IPS-20b (cell line): ENCODE measurements around the gene DRC1.

ENCODE experiments used
- H3K27ac ChIP-seq: one replicate; pipeline ENCODE4 v1.5.1; 2013; ENCODE audit warnings: low read length
- H3K27me3 ChIP-seq: 2 replicates; pipeline ENCODE4 v1.6.1; 2013; ENCODE audit warnings: mild to moderate bottlenecking, low read length, inconsistent platforms; ENCODE audit not compliant: insufficient read depth
- H3K36me3 ChIP-seq: 2 replicates; pipeline ENCODE4 v1.6.1; 2013; ENCODE audit warnings: low read depth, mild to moderate bottlenecking, inconsistent platforms, low read length, moderate library complexity; ENCODE audit not compliant: insufficient read depth
- H3K4me1 ChIP-seq: 2 replicates; pipeline ENCODE4 v1.6.1; 2013; ENCODE audit warnings: mild to moderate bottlenecking, control low read depth, inconsistent platforms, low read length, moderate library complexity; ENCODE audit not compliant: insufficient read depth
- H3K4me3 ChIP-seq: 2 replicates; pipeline ENCODE4 v1.5.1; 2013; ENCODE audit warnings: mild to moderate bottlenecking, low read length, inconsistent platforms
- H3K9ac ChIP-seq: 2 replicates; pipeline ENCODE4 v1.6.1; 2013; ENCODE audit warnings: low read depth, mild to moderate bottlenecking, inconsistent platforms, low read length, moderate library complexity
- H3K9me3 ChIP-seq: 2 replicates; pipeline ENCODE4 v1.6.1; 2013; ENCODE audit warnings: mild to moderate bottlenecking, low read depth, low read length, inconsistent platforms; ENCODE audit not compliant: insufficient read depth

The DRC1 gene

DNA sequence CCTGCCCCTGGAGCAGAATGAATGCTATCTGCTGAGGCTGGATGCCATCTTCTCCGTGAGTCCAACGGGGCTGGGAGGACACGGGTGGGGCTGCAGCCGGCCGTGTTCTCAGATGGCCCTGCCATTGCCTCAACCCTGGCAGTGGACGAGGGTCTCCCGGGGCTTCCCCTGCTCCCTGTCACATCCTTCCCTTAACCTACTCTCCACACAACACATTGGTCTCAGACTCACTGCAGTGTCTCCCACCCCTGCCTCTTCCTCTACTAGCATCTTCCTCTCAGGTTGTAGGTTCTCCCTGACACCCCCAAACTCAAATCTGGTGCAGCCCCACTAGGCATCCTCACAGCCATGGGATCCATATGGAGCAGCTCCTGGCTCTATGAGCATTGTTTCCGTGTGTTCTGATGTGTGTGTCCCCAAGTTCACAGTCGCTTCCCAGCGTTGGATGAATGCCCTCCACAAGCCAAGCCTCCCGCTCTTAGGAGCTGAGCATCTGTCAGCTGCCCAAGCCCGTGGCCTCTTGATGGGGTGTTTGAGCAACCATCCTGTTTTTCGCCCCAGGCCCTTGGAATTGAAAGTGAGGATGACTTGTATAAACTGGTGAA lies 48.4 kb downstream of the DRC1 start:
- Histone ChIP-seq H3K27me3 (no peaks in the 10 kb centered on the region), H3K9ac (no peak overlapping the region), H3K9me3 (no peaks in the 10 kb centered on the region), H3K36me3 (no peaks in the 10 kb centered on the region), H3K4me1 (no peaks in the 10 kb centered on the region), H3K27ac (no peak overlapping the region), H3K4me3 (no peak overlapping the region)

DNA sequence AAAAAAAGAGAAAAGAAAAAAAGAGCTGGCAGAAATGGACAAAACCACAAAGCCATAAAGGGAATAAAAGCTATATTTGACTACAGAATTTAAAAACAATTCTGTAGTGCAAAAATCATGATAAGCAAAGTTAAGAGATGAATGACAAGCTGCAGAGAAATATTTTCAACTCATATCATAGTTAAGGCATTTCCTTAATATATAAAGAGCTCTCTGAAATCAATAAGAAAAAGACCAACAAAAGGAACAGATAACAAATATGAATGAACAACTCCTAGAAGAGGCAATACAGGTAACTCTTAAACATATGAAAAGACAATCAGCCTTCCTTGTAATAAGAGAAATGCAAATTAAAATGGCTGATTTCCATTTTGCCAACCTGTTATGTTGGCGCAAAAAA lies 50.0 kb downstream of the DRC1 start:
- no peak overlapping the region for H3K27ac ChIP-seq
- no peaks in the 10 kb centered on the region for H3K27me3 ChIP-seq
- H3K9ac ChIP-seq, result no peak overlapping the region
- H3K4me3 ChIP-seq, result no peak overlapping the region
- no peaks in the 10 kb centered on the region for H3K36me3 ChIP-seq
- H3K9me3 ChIP-seq, result no peaks in the 10 kb centered on the region
- no peaks in the 10 kb centered on the region for H3K4me1 ChIP-seq

DNA sequence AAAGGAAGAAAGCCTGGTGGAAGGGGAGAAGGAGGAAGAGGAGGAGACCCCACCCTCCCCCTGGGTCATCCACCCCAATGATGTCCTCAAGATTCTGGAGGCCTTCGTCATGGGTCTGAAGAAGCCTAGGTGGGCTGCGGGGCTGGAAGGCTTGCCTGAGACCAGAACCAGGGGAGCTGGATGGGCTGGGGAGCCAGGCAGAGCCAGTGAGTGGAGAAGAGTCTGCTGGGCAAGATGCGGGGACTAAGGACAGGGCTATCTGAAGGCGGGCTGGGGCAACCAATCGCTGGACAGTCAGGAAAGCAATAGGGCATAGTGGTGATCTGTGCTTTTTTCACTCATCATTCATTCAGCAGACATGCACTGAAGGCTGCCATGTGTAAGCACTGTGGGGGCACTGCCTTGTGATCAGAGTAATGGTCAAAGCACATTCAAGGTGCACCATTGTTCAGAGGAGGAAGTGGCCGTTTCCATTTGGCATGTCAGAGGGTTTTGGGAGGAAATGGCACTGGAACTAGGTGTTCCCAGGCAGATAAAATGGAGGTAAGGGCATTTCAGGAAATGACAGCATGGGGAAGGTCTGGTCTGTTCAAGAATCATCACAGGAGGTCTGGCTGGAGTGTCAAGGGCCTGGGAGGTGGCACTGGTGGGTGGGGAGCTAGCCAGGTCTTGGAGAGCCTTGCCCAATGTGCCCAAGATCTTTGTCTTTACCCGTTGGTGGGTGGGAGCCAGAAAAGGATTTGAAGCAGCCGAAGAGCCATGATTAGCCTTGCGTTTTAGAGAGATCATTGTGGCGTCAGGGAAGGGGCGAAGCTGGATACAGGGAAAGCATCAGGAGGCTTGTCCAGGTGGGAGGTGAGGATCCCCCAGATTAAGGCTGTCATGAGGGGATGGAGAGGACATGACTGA lies 52.0 kb downstream of the DRC1 start:
- Histone ChIP-seq H3K27ac (no peak overlapping the region), H3K4me3 (no peak overlapping the region), H3K36me3 (no peaks in the 10 kb centered on the region), H3K9me3 (no peaks in the 10 kb centered on the region), H3K27me3 (no peaks in the 10 kb centered on the region), H3K4me1 (no peaks in the 10 kb centered on the region), H3K9ac (no peak overlapping the region)

- no peak overlapping the region for H3K27ac ChIP-seq
- H3K4me1 ChIP-seq, result no peaks in the 10 kb centered on the region
Observed at GRCh38 chr2:26454561-26455001, 52.9 kb downstream of the DRC1 start.

DNA sequence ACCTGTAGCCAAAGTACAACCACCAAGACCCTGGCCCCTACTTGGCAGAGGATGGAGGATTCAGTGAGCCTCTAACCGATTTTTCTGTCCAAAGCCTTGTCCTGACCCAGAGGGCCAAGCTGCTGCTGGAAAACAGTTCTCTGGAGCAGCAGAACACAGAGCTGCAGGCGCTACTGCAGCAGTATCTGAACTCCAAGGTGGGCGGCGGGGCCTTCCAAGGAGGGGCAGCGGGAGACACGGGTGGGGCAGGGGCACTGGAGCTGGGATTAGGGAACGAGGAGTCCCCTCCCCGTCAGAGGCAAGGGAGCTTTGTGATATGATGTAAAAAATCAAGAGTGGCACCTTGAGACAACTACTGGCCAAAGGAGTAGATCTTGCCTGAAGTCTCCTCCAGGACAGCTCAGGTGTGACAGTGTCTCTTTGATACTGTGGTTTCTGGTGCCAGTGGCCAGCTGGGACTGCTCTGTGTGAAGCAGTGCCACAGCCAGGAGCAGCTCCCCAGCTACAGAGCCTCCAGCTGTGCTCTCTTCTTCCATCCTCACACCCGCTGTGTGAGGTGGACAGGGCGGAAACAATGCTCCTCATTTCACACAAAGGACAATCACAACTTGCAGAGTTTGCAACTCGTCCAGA lies 53.4 kb downstream of the DRC1 start:
- Histone ChIP-seq H3K27me3 (no peaks in the 10 kb centered on the region), H3K36me3 (no peaks in the 10 kb centered on the region), H3K9me3 (no peaks in the 10 kb centered on the region), H3K4me1 (no peaks in the 10 kb centered on the region), H3K9ac (no peak overlapping the region), H3K4me3 (no peak overlapping the region), H3K27ac (no peak overlapping the region)

More at GRCh38 chr2:26454561-26455001, 52.9 kb downstream of the DRC1 start:
- no peak overlapping the region for H3K9ac ChIP-seq
- H3K9me3 ChIP-seq, result no peaks in the 10 kb centered on the region
- no peaks in the 10 kb centered on the region for H3K27me3 ChIP-seq
- H3K4me3 ChIP-seq, result no peak overlapping the region
- no peaks in the 10 kb centered on the region for H3K36me3 ChIP-seq

- no peaks in the 10 kb centered on the region for H3K9me3 ChIP-seq
- H3K9ac ChIP-seq, result no peak overlapping the region
- H3K27ac ChIP-seq, result no peak overlapping the region
- no peak overlapping the region for H3K4me3 ChIP-seq
- no peaks in the 10 kb centered on the region for H3K4me1 ChIP-seq
- H3K36me3 ChIP-seq, result no peaks in the 10 kb centered on the region
- no peaks in the 10 kb centered on the region for H3K27me3 ChIP-seq
Observed at GRCh38 chr2:26455670-26456439, 54.1 kb downstream of the DRC1 start.

DNA sequence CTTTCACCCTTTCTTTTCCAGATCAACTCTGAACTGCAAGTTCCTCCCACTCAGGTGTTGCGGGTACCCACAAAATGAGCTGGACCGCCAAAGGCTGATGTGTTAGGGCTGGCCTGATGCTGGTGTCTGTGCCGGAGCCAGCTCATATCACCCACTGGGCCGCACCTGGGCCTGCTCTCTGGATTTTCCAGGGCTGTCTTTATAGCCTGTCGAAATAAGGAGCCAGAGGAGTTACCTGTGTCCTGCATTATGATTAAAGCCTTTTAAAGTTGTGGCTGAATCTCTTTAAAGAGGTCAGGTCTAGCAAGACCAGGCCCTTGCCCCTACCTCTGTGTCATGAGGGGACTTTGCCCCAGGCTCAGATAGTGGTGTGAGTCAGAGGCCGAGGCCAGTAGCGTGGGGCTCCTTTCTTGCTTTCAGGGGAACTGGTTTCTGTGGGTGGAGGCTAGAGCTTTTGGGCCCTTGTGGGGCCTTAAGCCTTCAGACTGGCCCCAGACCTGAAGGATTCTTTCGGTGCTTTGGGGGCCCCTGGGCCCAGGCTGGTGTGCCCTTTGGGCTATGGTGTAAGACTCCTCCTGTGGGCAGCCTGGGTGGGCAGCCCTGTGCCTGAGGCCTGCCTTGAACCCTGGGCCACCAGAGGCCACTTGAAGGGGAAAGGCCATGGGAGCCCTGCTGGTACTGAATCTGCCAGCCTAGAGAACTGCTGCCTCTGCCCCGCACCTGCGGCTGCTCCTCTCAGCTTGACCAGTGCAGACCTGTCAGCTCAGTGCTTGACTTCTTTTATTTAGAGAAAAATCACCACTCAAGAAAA lies 54.9 kb downstream of the DRC1 start:
- Histone ChIP-seq H3K4me3 (no peak overlapping the region), H3K9me3 (no peaks in the 10 kb centered on the region), H3K36me3 (no peaks in the 10 kb centered on the region), H3K27ac (no peak overlapping the region), H3K4me1 (no peaks in the 10 kb centered on the region), H3K9ac (no peak overlapping the region), H3K27me3 (no peaks in the 10 kb centered on the region)

- H3K27ac ChIP-seq, result no peak overlapping the region
- H3K4me1 ChIP-seq, result no peaks in the 10 kb centered on the region
- H3K9ac ChIP-seq, result no peak overlapping the region
Observed at GRCh38 chr2:26457251-26457666, 55.5 kb downstream of the DRC1 start.

DNA sequence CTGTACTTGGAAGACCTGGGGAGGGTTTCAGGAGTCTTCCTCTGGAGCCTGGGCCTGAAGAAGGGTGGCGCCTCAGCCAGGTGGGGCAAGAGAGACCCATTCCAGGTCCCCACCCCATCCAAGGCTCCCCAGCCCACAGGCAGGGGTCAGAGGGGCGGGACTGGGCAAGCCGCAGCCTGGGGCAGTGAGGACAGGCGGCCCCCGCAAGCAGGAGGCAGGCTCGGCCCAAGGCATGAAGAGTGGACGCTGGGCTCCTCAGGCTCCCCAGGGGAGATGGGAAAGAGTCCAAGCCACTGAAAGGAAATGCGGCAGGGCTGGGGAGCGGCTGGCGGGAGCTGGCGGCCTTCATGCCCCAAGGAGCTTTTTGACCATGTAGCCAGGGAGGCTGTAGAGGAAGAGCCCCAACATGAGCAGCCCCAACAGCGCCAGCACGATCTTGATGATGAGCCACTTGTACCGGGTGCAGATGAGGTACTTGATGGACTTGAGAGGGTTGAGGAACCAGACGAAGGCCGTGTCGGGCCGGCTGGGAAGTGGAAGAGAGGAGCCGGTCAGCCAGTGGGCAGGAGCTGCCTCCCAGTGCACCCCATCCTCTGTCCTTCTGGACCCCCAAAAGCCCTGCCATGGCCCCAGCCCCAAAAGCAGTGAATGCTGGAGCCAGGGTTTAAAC lies 56.1 kb downstream of the DRC1 start:
- Histone ChIP-seq H3K4me1 (no peaks in the 10 kb centered on the region), H3K4me3 (no peak overlapping the region), H3K27ac (no peak overlapping the region), H3K9me3 (no peaks in the 10 kb centered on the region), H3K27me3 (no peaks in the 10 kb centered on the region), H3K36me3 (no peaks in the 10 kb centered on the region), H3K9ac (no peak overlapping the region)

More at GRCh38 chr2:26457251-26457666, 55.5 kb downstream of the DRC1 start:
- H3K9me3 ChIP-seq, result no peaks in the 10 kb centered on the region
- no peaks in the 10 kb centered on the region for H3K36me3 ChIP-seq
- H3K27me3 ChIP-seq, result no peaks in the 10 kb centered on the region
- H3K4me3 ChIP-seq, result no peak overlapping the region

GRCh38 chr2:26458365-26459042 lies 56.8 kb downstream of the DRC1 start:
- Histone ChIP-seq H3K36me3 (no peaks in the 10 kb centered on the region), H3K9ac (no peak overlapping the region)

More at GRCh38 chr2:26458365-26459042, 56.8 kb downstream of the DRC1 start:
- Histone ChIP-seq H3K4me3 (no peak overlapping the region), H3K27me3 (no peaks in the 10 kb centered on the region), H3K27ac (no peak overlapping the region), H3K4me1 (no peaks in the 10 kb centered on the region), H3K9me3 (no peaks in the 10 kb centered on the region)
